IgD-negative memory B cell (primary cell): ENCODE results near the gene DDX5. TPM values are rescaled to one million over a fixed set of nuclear protein-coding genes. Genes with fewer than 3 reads are reported as not detected.

ENCODE experiments used
- H3K27ac Mint-ChIP-seq, 3 donors: one replicate each; pipeline ENCODE4 v1.8.0; 2020 to 2022; ENCODE audit warnings: mild to moderate bottlenecking in 3 of 3, mixed read lengths in 3 of 3, moderate library complexity in 1 of 3
- H3K27me3 Mint-ChIP-seq: one replicate; pipeline ENCODE4 v1.8.0; 2021; ENCODE audit warnings: mixed read lengths
- H3K36me3 Mint-ChIP-seq: one replicate; pipeline ENCODE4 v1.8.0; 2020; ENCODE audit warnings: mild to moderate bottlenecking, mixed read lengths
- H3K4me1 Mint-ChIP-seq, 3 donors: one replicate each; pipeline ENCODE4 v1.8.0; 2020 to 2022; ENCODE audit warnings: mixed read lengths in 3 of 3, mild to moderate bottlenecking in 1 of 3
- H3K4me3 Mint-ChIP-seq, 4 donors: one replicate each; pipeline ENCODE4 v1.8.0; 2020 to 2022; ENCODE audit warnings: mild to moderate bottlenecking in 4 of 4, mixed read lengths in 4 of 4, moderate library complexity in 3 of 4
- H3K9me3 Mint-ChIP-seq, 3 donors: one replicate each; pipeline ENCODE4 v1.8.0; 2020 to 2021; ENCODE audit warnings: mixed read lengths in 3 of 3, mild to moderate bottlenecking in 1 of 3
- polyA plus RNA-seq: library from polyadenylated mRNA; unstranded; fragments of 300-500 nt; fragmentation: Illumina TruSeq; gene quantifications from one replicate; pipeline ENCODE4 v1.2.3, GENCODE V29; 2021

Gene DDX5
- polyA plus RNA-seq, 1 donor from 2014 or later = 1,084 TPM

- Mint-ChIP-seq H3K36me3 (peaks cover 1% of the 10 kb centered on the region), H3K4me1 (no peaks in the 10 kb centered on the region), H3K9me3 (no peaks in the 10 kb centered on the region), H3K27ac (no peak overlapping the region), H3K27me3 (no peaks in the 10 kb centered on the region), H3K4me3 (no peak overlapping the region)
These were observed 25.9 kb upstream of the DDX5 start for GRCh38 chr17:64531955-64532371.

GRCh38 chr17:64529221-64529620 lies 23.1 kb upstream of the DDX5 start:
- Mint-ChIP-seq H3K27ac (peak overlapping the region in 1 of 3 donors; percentile 60), H3K36me3 (peaks cover 1% of the 10 kb centered on the region), H3K9me3 (no peaks in the 10 kb centered on the region), H3K27me3 (no peaks in the 10 kb centered on the region), H3K4me3 (no peak overlapping the region), H3K4me1 (no peaks in the 10 kb centered on the region)

- no peaks in the 10 kb centered on the region for H3K9me3 Mint-ChIP-seq
- H3K4me3 Mint-ChIP-seq = no peak overlapping the region
- H3K27me3 Mint-ChIP-seq = no peaks in the 10 kb centered on the region
- peak overlapping the region in 1 of 3 donors; percentile 55 for H3K27ac Mint-ChIP-seq
- no peaks in the 10 kb centered on the region for H3K4me1 Mint-ChIP-seq
- H3K36me3 Mint-ChIP-seq = peaks cover 1% of the 10 kb centered on the region
These were observed 21.8 kb upstream of the DDX5 start for GRCh38 chr17:64527914-64528313.

GRCh38 chr17:64520359-64520758 lies 14.3 kb upstream of the DDX5 start:
- peaks cover 4% of the 10 kb centered on the region for H3K36me3 Mint-ChIP-seq
- no peak overlapping the region for H3K4me3 Mint-ChIP-seq
- peaks cover 7 to 10% (median 8%) of the 10 kb centered on the region in 3 donors for H3K4me1 Mint-ChIP-seq
- no peaks in the 10 kb centered on the region for H3K27me3 Mint-ChIP-seq
- H3K27ac Mint-ChIP-seq = no peak overlapping the region
- H3K9me3 Mint-ChIP-seq = no peaks in the 10 kb centered on the region

GRCh38 chr17:64519601-64520000 lies 13.5 kb upstream of the DDX5 start:
- Mint-ChIP-seq H3K36me3 (peaks cover 4% of the 10 kb centered on the region), H3K27ac (no peak overlapping the region)

GRCh38 chr17:64515829-64516228 lies 9.7 kb upstream of the DDX5 start:
- H3K4me1 Mint-ChIP-seq = peaks cover 10 to 14% (median 14%) of the 10 kb centered on the region in 3 donors
- peaks cover 2% of the 10 kb centered on the region for H3K36me3 Mint-ChIP-seq

More at GRCh38 chr17:64519601-64520000, 13.5 kb upstream of the DDX5 start:
- Mint-ChIP-seq H3K4me1 (peaks cover 10 to 14% (median 12%) of the 10 kb centered on the region in 3 donors), H3K4me3 (no peak overlapping the region), H3K27me3 (no peaks in the 10 kb centered on the region), H3K9me3 (no peaks in the 10 kb centered on the region)

GRCh38 chr17:64515419-64515818 lies 9.3 kb upstream of the DDX5 start:
- no peaks in the 10 kb centered on the region for H3K9me3 Mint-ChIP-seq

More at GRCh38 chr17:64515829-64516228, 9.7 kb upstream of the DDX5 start:
- Mint-ChIP-seq H3K27me3 (no peaks in the 10 kb centered on the region), H3K27ac (peak overlapping the region in 2 of 3 donors; percentile 43 to 65), H3K9me3 (no peaks in the 10 kb centered on the region), H3K4me3 (no peak overlapping the region)

GRCh38 chr17:64509179-64509578 lies 3.1 kb upstream of the DDX5 start:
- Mint-ChIP-seq H3K9me3 (no peaks in the 10 kb centered on the region), H3K27ac (no peak overlapping the region), H3K36me3 (peaks cover 3% of the 10 kb centered on the region), H3K27me3 (no peaks in the 10 kb centered on the region), H3K4me1 (peaks cover 16 to 23% (median 20%) of the 10 kb centered on the region in 3 donors), H3K4me3 (no peak overlapping the region)

More at GRCh38 chr17:64515419-64515818, 9.3 kb upstream of the DDX5 start:
- Mint-ChIP-seq H3K27me3 (no peaks in the 10 kb centered on the region), H3K27ac (peak overlapping the region in 2 of 3 donors; percentile 15 to 65), H3K36me3 (peaks cover 2% of the 10 kb centered on the region), H3K4me1 (peaks cover 10 to 14% (median 14%) of the 10 kb centered on the region in 3 donors), H3K4me3 (no peak overlapping the region)

- Mint-ChIP-seq H3K4me1 (peaks cover 17 to 27% (median 20%) of the 10 kb centered on the region in 3 donors), H3K27me3 (no peaks in the 10 kb centered on the region), H3K4me3 (peak overlapping the region in 1 of 4 donors; percentile 60), H3K9me3 (no peaks in the 10 kb centered on the region), H3K27ac (no peak overlapping the region), H3K36me3 (peaks cover 3% of the 10 kb centered on the region)
These were observed 2.6 kb upstream of the DDX5 start for GRCh38 chr17:64508683-64509082.

- no peaks in the 10 kb centered on the region for H3K9me3 Mint-ChIP-seq
- H3K27ac Mint-ChIP-seq = peak overlapping the region; percentile 99 to 100 (median 100)
- H3K27me3 Mint-ChIP-seq = no peaks in the 10 kb centered on the region
- H3K36me3 Mint-ChIP-seq = peaks cover 4% of the 10 kb centered on the region
- peaks cover 22 to 29% (median 25%) of the 10 kb centered on the region in 3 donors for H3K4me1 Mint-ChIP-seq
- H3K4me3 Mint-ChIP-seq = peak overlapping the region; percentile 98 to 100 (median 99)
These were observed 1.3 kb upstream of the DDX5 start for GRCh38 chr17:64507413-64507782.

GRCh38 chr17:64506576-64507412 lies 705 bp upstream of the DDX5 start, which contains the start of gene CEP95:
Gene CEP95, plus strand, starts transcription at chr17:64506977. Its CDS starts 121 bp downstream, at chr17:64507098.
- H3K27ac Mint-ChIP-seq = peak within 1 kb of the TSS; percentile 99 to 100 (median 100)
- no peaks in the 10 kb centered on the region for H3K9me3 Mint-ChIP-seq
- H3K4me3 Mint-ChIP-seq = peak within 1 kb of the TSS; percentile 98 to 100 (median 99)
- H3K27me3 Mint-ChIP-seq = no peaks in the 10 kb centered on the region
- H3K36me3 Mint-ChIP-seq = peaks cover 4% of the 10 kb centered on the region
- H3K4me1 Mint-ChIP-seq = peaks cover 28 to 34% (median 30%) of the 10 kb centered on the region in 3 donors

- H3K36me3 Mint-ChIP-seq = peaks cover 7% of the 10 kb centered on the region
- H3K4me3 Mint-ChIP-seq = peak overlapping the region; percentile 98 to 100 (median 99)
- peak overlapping the region; percentile 99 to 100 (median 100) for H3K27ac Mint-ChIP-seq
- H3K27me3 Mint-ChIP-seq = no peaks in the 10 kb centered on the region
- H3K4me1 Mint-ChIP-seq = peaks cover 32 to 44% (median 33%) of the 10 kb centered on the region in 3 donors
- H3K9me3 Mint-ChIP-seq = no peaks in the 10 kb centered on the region
These were observed 519 bp downstream of the DDX5 start for GRCh38 chr17:64505340-64506200.

GRCh38 chr17:64504769-64505339 lies 1.2 kb downstream of the DDX5 start:
- Mint-ChIP-seq H3K36me3 (peaks cover 7% of the 10 kb centered on the region), H3K27ac (peak overlapping the region; percentile 99 to 100 (median 100)), H3K4me3 (peak overlapping the region; percentile 98 to 100 (median 99)), H3K4me1 (peaks cover 36 to 51% (median 40%) of the 10 kb centered on the region in 3 donors), H3K27me3 (no peaks in the 10 kb centered on the region), H3K9me3 (no peaks in the 10 kb centered on the region)
